ENCODE results near the gene CRIP1.
A peak's percentile ranks its signal among the peaks of the same experiment; 100 is the strongest.

The CRIP1 gene

GRCh38 chr14:105529569-105530284 is 43.0 kb downstream of the CRIP1 start:
- in situ Hi-C loops (cut with HindIII; ENCODE audit: low pct_unique_long_range_greater_than_20kb, low sequenced_read_pairs): no loop called here

GRCh38 chr14:105530285-105531087 is 43.8 kb downstream of the CRIP1 start:
- TF ChIP-seq JUND (IDR thresholded peaks at IDR 0.05; ENCODE audit: low read depth): no peak
- in situ Hi-C loops (cut with HindIII; ENCODE audit: low pct_unique_long_range_greater_than_20kb, low sequenced_read_pairs): no loop called here
- DNase-seq (ENCODE audit: low read depth in 1 of 2, low spot score in 1 of 2): no peak

More at GRCh38 chr14:105529569-105530284, 43.0 kb downstream of the CRIP1 start:
- no peak for DNase-seq (ENCODE audit: low read depth in 1 of 2, low spot score in 1 of 2)
- no peak for TF ChIP-seq JUND (IDR thresholded peaks at IDR 0.05; ENCODE audit: low read depth)

GRCh38 chr14:105531088-105531893 is 44.6 kb downstream of the CRIP1 start:
- in situ Hi-C loops (cut with HindIII; ENCODE audit: low pct_unique_long_range_greater_than_20kb, low sequenced_read_pairs): no loop called here
- DNase-seq (ENCODE audit: low read depth in 1 of 2, low spot score in 1 of 2): no peak
- no peak for TF ChIP-seq JUND (IDR thresholded peaks at IDR 0.05; ENCODE audit: low read depth)

DNA sequence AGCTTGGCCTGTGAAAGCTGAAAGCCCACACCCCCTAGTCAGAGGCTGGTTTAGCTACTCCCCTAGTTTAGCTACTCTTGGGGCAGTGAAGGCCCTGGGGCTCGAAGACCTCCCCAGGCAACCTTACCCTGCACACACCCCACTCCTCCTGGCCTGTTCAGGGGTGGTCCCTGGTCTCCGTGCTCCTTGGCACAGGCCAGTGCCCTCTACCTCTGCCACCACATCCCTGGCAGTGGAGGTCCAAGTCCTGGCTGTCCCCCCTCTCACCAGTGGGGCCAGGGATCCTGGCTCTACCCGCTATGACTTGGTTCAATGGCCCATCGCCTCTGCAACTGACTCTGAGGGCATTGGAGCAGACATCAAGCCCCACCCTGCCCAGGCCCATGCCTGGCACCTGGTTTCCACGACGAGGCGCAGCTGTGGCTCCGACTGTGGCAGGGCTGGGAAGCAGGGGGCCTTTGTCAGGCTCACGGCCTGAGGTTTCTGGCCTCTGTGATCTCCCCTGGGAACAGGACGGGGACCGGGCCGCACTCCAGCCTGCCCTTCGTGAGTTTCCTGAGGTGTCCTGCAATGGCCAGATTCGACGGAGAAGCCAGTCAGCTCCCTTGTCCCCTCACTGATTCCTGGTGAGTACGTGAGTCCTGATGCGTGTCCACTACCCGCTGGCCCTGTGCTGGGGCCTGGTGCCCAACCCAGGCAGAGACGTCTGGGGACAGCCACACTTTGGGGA is 45.4 kb downstream of the CRIP1 start:
- TF ChIP-seq JUND (IDR thresholded peaks at IDR 0.05; ENCODE audit: low read depth): no peak
- no peak for DNase-seq (ENCODE audit: low read depth in 1 of 2, low spot score in 1 of 2)
- in situ Hi-C loops (cut with HindIII; ENCODE audit: low pct_unique_long_range_greater_than_20kb, low sequenced_read_pairs): no loop called here

GRCh38 chr14:105532735-105533141 is 46.1 kb downstream of the CRIP1 start:
- peak; percentile 47 to 74 for DNase-seq (ENCODE audit: low read depth in 1 of 2, low spot score in 1 of 2)
- in situ Hi-C loops (cut with HindIII; ENCODE audit: low pct_unique_long_range_greater_than_20kb, low sequenced_read_pairs): no loop called here
- TF ChIP-seq JUND (IDR thresholded peaks at IDR 0.05; ENCODE audit: low read depth): no peak

DNA sequence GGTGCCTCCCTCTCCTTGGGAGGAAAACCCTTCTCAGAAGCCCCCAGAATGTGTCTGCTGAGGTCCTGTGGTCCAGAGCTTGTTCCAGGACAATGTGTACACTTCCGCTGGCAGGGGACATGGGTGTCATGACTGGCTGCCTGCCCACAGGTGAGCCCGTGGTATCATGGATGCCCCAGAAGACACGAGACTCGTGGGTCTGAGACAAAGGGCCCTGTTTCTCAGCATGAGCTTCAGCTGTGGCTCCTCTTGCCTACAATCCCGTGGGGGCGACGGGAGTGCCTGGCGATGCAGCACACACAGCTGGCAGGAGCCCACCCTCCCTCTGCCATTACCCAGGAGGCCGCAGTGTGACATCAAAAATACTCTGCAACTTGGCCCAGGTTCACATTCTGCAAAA is 46.7 kb downstream of the CRIP1 start:
- no peak for TF ChIP-seq JUND (IDR thresholded peaks at IDR 0.05; ENCODE audit: low read depth)
- in situ Hi-C loops (cut with HindIII; ENCODE audit: low pct_unique_long_range_greater_than_20kb, low sequenced_read_pairs): no loop called here
- DNase-seq (ENCODE audit: low read depth in 1 of 2, low spot score in 1 of 2): no peak

DNA sequence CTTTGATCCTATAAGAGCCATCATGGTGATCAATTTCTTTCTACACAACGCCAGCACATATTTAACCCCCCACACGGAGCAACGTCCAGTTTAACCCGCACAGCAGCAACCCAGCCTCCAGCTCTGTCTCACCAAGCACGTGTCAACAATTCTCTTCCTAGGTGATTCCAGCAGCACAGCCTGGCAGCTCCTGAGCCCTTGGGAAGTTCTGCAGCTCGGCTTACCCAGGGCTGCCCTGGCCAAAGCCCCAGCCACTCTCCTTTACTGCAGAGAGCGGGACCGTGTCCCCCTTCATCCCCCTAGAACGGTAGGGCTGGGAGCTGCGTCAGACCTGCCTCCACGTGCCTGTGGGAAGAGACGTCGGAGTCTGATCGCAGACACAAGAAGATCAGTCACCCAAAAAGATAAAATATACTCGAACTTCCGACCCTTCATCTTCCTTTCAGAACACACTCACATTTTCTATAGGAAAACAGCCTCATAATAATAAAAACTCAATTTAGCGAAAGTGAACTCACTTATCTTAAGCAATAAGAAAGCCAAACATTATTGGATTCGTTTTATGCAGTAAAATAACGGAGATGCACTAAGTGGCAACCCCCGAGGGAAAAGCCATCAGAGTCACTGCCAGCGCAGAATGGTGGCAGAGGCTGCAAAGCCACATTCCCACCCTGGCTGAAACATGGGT is 47.3 kb downstream of the CRIP1 start:
- TF ChIP-seq JUND (IDR thresholded peaks at IDR 0.05; ENCODE audit: low read depth): no peak
- in situ Hi-C loops (cut with HindIII; ENCODE audit: low pct_unique_long_range_greater_than_20kb, low sequenced_read_pairs): no loop called here
- DNase-seq (ENCODE audit: low read depth in 1 of 2, low spot score in 1 of 2): no peak

DNA sequence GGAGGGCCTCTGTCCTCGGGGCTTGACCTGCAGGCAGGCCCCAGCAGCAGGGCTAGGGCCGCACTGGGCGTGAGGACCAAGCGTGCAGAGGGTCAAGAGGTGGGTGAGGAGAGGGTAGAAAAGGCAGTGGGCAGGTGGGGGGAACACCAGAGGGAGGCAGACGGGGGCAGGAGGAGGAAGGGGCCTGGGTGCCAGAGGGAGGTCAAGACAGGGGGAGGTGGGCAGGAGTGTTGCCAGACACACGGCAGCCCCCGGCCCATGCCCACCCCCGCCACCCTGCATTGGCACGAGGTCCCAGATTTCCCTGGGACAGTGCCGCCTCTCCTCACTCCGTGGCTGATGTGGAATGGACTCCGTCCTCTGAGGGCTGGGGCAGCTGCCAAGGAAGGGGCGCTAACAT is 47.9 kb downstream of the CRIP1 start:
- in situ Hi-C loops (cut with HindIII; ENCODE audit: low pct_unique_long_range_greater_than_20kb, low sequenced_read_pairs): no loop called here
- no peak for DNase-seq (ENCODE audit: low read depth in 1 of 2, low spot score in 1 of 2)
- no peak for TF ChIP-seq JUND (IDR thresholded peaks at IDR 0.05; ENCODE audit: low read depth)

DNA sequence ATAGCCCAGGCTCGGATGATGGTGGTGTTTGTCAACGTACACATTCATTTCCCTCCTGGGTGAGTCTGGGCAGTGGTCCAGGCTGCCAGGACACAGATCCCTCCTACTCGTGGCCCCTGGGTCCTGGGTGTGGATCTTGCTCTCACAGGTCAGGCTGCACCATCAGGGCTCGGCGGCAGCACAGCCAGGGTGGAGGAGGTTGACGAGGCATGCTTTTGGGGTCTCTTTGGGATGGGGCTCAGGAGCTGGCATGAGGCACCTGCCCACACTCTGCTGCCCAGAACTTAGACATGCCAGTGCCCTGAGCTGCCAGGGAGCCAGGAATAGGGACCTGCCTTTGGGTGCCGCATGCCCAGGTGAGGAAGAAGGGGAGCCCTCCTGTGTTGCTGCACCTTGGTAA is 49.4 kb downstream of the CRIP1 start:
- no peak for DNase-seq (ENCODE audit: low read depth in 1 of 2, low spot score in 1 of 2)
- no peak for TF ChIP-seq JUND (IDR thresholded peaks at IDR 0.05; ENCODE audit: low read depth)
- in situ Hi-C loops (cut with HindIII; ENCODE audit: low pct_unique_long_range_greater_than_20kb, low sequenced_read_pairs): no loop called here

GRCh38 chr14:105536691-105537579 is 50.2 kb downstream of the CRIP1 start:
- no peak for TF ChIP-seq JUND (IDR thresholded peaks at IDR 0.05; ENCODE audit: low read depth)
- in situ Hi-C loops (cut with HindIII; ENCODE audit: low pct_unique_long_range_greater_than_20kb, low sequenced_read_pairs): no loop called here
- DNase-seq (ENCODE audit: low read depth in 1 of 2, low spot score in 1 of 2): no peak

Measured in T47D (cell line).